Measurements from ENCODE around the gene MUSK.
"Not testable (repeated sequence)": the region's sequence is repeated elsewhere in the genome, so short reads cannot be mapped to it uniquely, and the experiment has no call there.

The MUSK gene

DNA sequence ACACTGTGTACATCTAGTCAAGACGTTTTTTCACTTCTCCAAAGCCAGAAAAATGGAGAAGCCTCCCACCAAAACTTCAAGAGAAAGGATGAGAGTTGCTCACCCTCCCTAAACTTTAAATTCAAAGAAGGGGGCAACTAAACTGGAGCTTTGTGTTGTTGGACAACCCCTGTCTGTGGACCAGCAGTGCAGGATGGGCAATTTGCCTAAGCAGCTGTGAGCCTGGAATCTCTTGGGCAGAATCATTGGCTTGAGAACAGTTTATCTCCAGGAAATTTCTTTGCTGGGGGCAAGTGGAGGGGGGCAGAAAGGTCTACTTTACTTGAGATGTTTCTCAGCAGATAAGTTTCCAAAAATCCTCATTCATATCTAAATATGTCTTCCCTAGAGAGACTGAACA is 151.8 kb downstream of the MUSK start:
- no peak for DNase-seq

DNA sequence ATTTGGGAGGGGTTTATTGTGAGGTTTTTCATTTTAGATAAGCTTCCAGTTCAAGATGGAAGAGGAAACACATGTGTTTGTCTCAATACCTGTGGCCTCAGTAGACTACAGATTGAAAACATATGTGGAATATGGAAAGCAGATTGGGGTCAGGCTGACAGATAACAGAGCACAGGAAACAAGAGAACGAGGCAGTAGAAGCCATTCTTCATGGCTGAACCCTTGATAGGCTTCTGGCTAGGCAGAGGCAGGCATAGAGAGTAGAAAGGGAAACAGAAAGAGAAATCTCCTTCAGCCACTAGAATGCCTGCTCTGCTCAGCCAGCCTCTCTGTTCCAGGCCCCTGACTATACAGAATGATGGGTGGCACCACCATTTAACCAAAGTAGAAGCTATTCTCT is 152.5 kb downstream of the MUSK start:
- DNase-seq: no peak

DNA sequence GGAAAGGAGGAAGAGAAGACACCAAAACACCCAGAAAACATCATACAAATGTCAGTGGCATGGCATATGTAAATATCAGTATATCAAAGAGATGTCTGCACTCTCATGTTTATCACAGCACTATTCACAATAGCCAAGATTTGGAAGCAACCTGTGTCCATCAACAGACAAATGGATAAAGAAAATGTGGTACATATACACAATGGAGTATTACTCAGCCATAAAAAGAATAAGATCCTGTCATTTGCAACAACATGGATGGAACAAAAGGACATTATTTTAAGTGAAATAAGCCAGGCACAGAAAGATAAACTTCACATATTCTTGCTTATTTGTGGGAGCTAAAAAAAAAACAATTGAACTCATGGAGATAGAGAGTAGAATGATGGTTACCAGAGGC is 156.5 kb downstream of the MUSK start:
- DNase-seq: not testable (repeated sequence)

DNA sequence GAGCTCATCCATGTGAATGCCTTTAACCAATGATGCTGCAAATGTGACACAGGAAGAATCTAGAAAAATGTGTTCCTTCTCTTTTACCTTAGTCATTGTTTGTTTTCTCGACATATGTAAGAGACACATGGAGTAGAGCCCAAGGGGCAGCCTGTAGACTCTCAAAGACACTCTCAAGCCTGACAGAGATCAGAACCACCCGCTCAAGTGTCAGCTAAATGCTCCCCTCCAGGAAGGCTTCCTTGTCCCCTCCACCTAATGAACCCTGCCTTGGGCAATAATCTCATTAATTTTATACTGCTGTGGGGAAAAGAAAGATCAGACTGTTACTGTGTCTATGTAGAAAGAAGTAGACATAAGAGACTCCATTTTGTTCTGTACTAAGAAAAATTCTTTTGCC is 157.4 kb downstream of the MUSK start:
- no peak for DNase-seq

DNA sequence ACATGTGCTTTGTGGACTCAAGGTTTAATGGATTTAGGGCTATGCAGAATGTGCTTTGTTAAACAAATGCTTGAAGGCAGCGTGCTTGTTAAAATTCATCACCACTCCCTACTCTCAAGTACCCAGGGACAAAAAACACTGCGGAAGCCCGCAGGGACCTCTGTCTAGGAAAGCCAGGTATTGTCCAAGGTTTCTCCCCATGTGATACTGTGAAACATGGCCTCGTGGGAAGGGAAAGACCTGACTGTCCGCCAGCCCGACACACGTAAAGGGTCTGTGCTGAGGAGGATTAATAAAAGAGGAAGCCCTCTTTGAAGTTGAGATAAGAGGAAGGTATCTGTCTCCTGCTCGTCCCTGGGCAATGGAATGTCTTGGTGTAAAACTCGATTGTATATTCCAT is 157.8 kb downstream of the MUSK start:
- not testable (repeated sequence) for DNase-seq

DNA sequence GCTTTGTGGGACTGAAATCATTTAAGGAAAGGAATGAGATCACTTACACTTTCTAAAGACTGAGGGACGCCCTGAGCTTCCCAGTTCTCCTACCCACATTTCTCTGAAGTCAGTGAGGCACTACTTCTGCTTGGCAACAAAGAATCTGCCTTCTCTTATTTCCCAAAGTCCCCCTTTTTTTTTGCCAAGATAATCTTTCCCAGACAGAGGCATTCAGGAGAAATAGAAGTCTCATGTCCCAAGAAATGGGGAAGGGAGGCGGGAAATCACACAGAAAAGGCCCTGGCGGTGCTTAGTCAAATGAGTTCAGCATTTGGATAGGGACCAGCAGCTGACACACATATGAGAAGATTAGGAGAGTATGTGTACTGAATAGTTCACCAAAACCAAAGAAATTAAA is 159.7 kb downstream of the MUSK start:
- DNase-seq: no peak

DNA sequence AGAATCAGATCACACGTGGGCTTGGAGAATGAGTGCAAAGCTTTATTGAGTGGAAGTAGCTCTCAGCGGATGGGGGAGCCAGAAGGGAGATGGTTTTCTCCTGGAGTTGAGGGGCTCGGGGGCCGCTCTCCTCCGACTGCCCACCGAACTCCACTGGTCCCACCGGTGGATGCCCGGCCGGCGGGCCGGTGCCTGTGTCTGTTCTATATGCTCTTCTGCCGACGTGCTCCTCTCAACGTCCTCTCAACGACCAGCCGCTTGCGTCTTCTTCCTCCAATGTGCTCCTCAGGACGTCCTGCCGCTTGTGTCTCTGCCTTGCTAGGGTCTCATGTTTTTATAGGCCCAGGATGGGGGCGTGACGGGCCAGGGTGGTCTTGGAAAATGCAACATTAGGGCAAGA is 161.9 kb downstream of the MUSK start:
- no peak for DNase-seq

DNA sequence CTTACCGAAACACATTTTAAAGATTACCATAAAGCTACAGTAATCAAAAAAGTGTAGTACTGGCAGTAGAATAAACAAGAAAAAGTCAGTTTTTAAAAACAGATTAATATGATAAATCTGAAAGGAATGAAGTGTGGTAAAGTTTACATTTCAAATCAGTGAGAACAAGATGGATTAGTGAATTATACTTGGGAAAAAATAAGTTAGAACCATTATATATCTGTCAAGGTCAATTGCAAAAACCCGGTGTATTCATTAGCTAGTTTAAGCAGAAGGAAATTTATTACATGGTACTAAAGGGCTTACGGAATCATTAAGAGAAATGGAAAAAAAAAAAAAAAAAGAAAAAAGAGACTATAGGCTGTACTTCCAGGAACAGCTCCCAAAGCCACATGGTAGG is 164.3 kb downstream of the MUSK start:
- DNase-seq: no peak

DNA sequence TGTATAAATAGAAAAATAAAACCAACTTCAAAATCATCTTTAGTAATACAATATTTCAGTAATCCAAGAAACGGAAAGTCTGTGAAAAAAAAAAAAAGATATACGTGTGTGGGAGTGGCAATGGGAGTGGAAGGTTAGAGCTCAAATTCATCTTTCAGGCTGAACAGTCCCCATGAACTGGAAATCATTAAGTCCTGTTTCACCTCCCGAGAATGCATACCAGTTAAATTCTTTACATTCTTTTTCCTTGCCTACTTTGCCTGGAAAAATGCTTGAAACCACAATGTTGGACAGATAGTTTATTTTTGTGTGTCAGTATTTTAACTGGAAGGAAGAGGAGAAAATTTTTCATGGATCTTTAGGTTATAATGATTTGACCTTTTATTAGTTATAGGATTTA is 166.8 kb downstream of the MUSK start:
- no peak for DNase-seq

DNA sequence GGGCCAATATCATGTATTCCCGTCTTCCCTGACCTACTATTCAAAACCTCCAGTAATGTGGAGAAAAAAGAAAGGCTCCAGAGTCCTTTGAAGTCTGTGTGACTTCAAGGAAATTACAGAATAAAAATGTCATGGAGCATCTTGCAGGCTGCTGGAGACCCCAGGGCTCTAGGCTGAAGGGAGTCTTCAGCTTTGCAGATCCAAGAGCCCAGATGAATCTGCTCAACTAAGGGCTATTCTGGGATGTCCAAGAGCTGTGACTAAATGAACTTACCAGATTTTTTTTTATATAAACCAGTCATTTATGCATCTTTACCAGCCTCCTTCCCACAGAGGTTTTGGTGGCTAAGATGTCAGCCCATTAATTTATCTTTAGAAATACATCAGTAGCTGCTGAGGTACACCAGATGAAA is 167.3 kb downstream of the MUSK start:
- DNase-seq: no peak

DNA sequence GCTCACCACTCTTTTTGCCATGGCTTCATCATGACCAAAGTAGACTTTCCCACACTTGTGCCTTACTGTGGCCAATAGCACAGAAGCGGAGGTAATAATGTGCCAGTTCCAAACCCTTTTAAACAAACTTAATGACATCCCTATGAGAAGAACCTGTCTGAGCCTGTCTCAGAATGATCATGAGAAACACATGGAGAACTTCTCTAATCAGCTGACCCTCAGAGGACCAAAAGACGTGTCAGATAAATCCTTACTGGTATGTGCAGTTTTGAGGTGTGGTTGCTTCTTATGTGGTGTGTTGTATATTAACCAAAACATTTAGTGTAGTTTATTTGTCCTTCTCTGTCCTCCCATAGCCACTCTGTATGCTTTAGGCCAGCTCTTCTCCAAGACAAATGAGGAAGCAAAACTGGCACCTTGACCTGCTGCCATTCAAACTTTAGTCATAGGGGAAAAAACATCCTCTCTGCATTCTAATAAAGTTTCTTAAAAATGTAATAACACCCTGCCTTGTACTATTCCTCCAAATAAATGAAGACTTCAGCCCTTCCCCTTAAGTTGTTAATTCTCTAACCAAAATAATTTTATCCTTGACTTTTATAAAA is 168.9 kb downstream of the MUSK start:
- DNase-seq: no peak

DNA sequence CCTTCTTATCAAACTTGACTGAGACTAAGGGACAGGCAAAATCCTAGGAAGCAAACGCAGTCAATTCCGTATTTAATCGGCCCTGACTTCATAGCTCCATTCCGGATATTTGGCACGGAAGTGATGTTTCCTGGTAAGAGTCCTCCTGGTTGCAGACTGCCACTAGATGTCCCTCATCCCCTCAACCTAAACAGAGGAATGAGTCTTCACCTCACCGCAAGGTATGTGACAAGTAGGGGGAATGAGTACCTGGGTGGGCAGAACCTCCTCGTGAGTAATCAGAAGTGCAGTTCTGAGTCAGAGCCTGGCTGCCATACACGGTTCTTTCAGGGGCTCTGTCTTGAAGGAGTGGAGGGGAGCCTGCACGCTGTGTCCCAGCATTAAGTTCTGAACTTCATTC is 173.6 kb downstream of the MUSK start:
- no peak for DNase-seq

DNA sequence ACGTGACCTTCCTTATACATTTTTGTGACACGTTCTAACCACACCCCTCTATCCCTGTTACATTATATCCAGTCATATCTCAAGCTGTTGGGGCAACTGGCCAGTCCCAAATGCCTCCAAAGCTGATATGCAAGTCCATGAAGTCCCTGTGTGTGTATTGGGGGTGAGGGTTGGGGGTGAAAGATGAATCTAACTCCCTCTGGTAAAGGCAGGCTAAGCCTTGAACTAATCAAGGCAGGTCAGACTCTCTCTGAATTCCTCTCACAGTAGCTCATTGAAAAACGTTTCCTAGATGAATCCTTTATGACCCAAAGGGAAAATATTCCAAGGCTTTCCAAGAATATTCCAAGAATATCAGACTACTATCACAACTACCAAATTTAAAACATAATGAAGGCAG is 174.4 kb downstream of the MUSK start:
- no peak for DNase-seq

DNA sequence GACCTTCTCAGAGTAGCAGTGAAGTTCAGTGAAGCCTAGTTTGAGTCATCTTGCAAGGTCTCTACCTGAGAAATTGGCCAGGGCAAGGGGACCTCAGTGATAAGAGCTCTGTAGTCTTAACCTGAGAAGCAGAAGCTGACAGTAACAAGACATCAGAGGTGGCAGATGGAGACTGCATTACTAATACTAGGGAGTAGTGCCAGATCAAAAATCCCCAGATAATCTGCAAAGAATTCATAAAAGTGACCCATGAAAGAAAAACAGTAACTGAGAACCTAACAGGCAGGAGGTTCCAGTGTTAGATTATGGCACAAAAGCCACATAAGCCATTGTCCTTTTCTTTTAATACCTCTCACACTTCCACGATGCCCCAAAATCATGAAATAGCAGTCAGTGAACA is 175.5 kb downstream of the MUSK start:
- DNase-seq: no peak

DNA sequence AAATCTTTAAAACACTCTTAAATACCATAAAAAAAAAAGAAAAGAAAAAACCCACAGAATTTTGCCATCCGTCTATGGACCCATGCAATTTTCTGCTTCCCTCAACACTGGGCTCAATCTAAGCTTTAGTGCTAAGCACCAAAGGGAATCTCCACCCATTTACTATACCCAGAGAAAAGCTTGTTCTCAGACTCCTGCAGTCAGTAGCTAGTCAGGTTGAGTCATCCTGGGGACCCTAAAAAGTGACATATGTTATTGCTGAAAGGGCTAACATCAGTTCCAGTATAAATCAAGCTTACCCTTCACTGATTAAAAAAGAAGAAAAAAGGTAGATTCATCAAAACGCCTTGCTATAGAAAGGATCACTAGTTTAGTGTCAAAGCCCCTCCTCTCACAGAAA is 177.6 kb downstream of the MUSK start:
- no peak for DNase-seq

DNA sequence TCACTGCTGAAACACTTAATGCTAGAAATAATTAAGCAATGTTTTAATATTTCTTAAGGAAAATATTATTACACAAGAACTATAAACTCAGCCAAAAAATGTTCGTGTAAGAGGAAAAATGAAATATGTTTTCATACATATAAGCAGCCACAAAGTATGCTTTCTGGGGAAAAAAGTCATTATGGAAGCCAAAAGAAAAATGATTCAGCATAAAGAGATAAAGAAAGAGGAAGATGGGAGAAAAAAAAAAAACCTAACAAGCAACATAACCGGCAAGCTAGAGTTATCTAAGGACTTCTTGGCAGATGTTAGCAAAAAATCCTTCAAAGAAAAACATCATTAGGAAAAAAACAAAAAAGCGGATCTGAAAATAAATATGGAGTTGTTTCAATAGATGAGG is 179.1 kb downstream of the MUSK start:
- DNase-seq: no peak

DNA sequence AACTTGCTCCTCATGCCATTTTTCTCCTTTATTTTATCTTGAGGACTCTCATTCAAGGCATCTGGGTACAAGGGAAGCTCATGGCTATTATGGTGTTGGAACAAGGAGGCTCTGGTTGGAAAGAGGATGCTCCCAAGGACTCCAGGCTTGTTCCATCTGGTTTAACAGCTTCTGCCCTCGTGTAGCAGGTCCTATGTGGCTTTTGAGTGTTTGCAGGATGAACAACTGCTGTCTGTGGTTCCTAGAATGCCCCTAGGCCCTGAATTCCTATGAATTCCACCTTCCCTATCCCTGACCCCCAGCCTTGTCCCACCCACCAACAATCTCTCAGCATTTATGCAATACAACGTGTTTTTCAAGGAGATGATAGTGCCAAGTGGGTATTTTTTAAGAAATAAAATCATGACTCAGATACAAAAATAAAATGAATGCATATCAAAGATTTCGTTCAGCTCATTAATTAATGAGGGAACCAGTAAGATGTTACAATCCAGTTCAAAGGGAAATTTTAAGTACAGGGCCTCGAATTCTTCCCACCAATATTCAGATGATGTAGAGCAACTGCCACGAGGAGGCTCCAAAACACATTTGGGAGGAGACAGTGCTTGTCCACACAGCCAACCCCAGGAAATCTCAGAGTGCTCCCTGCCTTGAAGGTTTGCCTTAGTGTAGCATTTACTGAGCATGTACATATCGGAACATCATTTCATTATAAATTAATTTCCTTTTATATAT is 182.0 kb downstream of the MUSK start:
- no peak for DNase-seq
